ENCODE data around the gene EXOC3L4.
"Not testable (repeated sequence)": the region's sequence is repeated elsewhere in the genome, so short reads cannot be mapped to it uniquely, and the experiment has no call there.

EXOC3L4 gene

DNA sequence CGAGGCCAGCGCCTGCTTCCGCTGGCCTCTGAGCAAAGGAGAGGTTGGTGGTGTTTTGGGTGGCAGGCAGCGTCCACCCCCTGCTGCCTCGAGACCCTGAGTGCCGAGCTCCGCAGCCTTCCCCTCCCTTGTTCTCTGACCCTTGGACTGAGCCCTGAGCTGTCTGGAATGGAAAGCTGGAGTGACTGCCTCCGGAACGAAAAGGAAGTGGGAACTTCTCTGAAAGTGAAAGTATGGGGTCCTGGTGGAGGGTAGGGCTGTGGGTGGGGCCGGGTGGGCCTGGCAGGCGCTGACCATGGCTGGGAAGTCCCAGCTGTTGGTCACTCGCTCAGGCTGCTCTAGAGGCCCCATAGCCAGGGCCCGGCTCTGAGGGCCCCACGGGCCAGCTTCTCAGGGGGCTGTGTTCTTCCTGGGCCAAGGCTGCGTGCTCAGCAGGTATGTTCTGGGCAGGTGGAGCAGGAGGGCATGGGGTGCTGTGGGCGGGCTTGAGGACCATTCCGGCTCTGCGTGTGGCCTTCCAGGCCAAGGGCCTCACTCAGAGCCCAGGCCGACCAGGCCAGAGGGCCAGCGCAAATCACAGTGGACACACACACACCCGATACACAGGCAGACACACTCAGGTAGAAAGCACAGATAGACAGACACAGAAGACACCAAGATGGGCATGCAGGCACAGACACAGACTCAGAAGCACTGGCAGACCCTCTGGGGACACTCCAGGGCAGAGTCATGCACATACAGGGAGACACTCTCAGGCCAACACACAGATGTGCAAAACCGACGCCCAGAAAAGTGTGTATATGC, at the start of gene EXOC3L4:
Gene EXOC3L4 (plus strand): TSS at position 320 of the 804 bp plus-strand sequence. CDS start 5,495 bp downstream, outside the sequence.
- DNase-seq (ENCODE audit: low read depth, low spot score) = no peak

DNA sequence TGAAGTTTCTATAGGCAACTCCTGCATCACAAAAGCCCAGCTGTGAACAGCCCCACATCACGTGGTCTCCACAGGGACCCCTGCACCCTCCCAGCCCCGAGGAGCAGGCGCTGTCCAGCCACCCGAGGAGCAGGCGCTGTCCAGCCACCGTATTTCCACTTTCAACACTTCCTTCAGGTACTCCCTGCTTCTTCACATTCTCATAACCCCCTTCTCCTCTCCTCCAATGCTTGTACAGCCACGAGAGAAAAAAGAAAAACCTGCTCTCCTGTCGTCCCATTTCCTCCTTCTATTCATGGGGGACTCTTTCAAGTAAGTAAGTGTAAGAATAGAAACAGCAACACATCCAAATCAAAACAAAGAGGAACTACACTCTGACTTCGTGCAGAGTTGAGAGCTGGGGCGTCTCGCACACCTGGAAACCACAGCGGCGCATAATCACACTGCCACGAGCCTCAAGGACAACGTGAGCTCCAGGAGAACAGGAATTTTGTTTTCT, 49.1 kb upstream of the EXOC3L4 start:
- no peak for DNase-seq (ENCODE audit: low read depth, low spot score)

DNA sequence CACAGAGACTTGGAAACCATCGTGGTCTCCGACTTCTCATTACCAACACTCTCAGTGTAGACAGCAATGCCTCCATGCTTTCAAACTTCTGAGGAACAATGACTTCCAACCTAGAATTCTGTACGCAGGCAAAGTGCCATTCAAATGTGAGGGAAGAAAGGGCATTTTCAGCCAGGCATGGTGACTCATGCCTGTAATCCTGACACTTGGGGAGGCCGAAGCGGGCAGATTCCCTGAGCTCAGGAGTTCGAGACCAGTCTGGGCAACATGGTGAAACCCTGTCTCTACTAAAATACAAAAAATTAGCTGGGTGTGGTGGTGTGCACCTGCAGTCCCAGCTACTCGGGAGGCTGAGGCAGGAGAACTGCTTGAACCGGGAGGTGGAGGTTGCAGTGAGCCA, 47.1 kb upstream of the EXOC3L4 start:
- not testable (repeated sequence) for DNase-seq (ENCODE audit: low read depth, low spot score)

DNA sequence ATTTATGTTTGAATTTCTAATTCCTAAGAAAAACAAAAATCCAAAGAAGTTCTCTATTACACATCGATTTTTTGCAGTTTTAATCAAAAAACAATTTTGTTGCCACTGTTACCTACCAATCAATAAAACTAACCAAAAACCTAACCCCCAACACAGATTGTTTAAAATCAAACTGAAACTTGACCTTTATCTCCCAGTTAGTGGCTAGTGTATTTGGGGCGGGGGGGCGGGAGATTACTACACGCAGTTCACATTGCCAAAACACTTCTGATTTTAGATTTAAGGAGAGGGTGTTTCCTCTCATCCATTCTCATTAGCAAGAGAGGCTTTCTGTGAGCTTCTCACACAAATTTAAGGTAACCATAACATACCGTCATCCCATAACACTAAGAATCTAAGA, 43.6 kb upstream of the EXOC3L4 start:
- DNase-seq (ENCODE audit: low read depth, low spot score) = no peak

DNA sequence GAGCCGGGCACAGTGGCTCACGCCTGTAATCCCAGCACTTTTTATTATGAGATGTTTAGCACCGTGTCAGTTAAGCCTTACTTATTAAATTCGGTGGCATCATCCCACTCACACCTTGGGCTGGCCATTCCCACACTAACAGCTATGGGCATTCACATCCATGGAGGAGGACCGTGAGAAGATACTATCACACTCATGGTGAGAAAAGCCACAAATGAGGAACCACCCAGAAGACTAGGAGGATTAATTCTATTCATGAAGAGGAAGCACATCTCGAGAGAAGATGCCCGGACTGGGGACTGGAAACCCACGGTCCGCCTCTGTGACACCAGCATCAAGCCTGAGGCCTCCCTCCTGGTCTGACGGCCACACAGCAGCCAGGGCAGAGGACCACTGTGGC, 42.1 kb upstream of the EXOC3L4 start:
- DNase-seq (ENCODE audit: low read depth, low spot score) = no peak

DNA sequence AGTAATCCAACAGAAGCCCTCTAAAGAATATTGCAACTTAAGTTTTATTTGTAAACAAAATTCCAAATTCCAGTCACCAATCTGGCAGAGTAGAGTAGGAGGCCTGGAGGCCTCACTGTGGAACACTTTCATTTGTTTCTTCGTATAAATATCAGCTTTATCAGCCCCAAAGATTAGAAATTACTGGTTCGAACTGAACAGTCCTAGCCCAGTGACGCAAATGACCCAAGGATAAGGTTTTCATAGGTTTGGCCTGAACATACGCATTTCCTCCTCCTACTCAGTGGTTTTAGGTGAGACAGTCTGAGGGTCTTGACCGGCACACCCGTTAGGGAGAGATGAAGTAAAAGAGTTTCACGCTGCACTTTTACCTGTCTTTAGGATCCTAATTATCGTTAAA, 38.8 kb upstream of the EXOC3L4 start:
- DNase-seq (ENCODE audit: low read depth, low spot score) = no peak

DNA sequence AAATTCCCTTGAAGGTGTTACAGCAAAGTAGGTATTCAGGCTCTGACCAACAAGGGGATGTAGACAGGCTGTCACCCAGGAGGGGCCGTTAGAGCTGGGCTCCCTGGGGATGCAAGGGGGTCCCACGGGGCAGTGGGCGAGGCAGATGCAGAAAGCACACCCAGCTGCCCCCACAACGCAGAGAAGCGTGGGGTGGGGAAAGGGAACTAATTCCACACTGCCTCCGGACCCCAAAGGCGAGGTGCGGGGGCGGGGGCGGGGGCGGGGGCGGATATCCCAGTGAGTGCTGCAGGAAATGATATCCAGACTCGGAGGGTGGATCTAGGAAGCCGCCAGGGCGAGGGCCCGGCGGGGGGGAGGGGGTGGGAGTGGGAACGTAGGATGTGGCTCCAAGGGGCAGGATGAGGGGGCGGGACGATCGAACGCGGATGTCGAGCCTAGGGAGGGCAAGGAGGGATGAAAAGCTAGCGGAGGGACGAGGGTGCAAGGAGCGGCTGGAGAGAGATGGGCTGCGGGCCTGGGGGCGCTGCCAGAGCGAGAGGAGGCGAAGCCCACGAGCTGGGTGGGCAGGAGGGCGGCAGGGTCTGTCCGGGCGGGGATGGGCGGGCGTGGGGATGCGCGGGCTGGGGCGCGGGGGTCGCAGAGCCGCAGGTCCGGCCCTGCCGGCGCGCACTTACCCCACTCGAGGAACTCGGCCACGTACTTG, 38.0 kb upstream of the EXOC3L4 start:
- DNase-seq (ENCODE audit: low read depth, low spot score) = no peak

DNA sequence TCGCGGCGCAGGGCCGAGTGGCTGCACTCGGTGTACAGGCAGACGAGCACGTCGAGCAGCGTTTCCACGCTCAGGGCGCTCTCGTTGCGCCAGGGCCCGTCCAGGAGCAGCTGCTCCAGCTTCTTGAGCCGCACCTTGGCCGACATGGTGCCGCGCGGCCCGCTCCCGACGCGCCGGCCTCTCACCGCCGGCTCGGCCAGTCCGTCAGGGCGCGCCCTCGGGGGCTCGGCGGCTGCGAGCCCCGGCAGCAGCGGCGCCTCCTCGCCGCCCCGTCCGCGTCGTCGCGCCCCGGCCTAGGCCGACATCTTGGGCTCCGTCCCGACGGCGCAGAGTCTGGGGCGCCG, 37.5 kb upstream of the EXOC3L4 start:
- no peak for DNase-seq (ENCODE audit: low read depth, low spot score)

DNA sequence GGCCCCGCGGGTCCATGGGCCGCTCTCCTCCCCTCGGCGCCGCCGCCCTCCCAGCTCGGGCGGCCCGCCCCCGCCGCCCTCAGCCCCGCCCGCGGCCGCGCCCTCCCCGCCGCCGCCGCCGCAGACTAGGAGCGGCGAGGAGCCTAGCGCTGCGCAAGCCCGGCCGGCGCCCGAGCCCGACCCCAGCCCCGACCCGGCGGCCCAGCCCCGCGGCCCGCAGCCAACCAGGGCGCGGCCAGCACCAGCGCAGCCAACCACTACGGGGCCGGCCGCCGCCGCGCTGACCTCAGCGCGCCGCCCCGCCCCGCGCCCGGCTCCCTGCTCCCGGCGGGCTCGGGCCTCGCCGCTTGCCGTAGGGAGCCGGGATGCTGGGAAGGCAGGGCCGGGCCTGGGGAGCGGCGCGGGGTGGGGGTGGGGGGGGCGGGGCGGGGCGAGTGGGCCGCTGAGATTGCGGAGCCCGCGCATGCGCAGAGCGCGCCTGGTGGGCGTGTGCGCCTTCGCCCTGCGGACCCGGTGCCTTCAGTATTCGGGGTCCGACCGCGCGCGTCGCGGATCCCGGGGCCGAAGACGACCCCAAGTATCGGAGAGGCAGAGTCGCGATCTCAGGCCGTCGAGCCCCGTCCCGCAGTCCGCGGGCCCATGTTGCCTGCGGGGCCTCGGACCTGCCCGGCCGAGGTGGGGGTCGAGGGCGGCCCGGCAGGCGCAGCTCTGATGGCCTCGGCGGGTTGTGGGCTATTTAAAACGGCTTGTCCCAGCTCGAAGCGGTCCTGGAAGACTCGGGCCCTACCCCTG, 37.0 kb upstream of the EXOC3L4 start, which contains the start of gene CDC42BPB:
Gene CDC42BPB (minus strand): TSS at position 178 of the 792 bp plus-strand sequence. CDS start 376 bp downstream, outside the sequence.
- no peak for DNase-seq (ENCODE audit: low read depth, low spot score)

DNA sequence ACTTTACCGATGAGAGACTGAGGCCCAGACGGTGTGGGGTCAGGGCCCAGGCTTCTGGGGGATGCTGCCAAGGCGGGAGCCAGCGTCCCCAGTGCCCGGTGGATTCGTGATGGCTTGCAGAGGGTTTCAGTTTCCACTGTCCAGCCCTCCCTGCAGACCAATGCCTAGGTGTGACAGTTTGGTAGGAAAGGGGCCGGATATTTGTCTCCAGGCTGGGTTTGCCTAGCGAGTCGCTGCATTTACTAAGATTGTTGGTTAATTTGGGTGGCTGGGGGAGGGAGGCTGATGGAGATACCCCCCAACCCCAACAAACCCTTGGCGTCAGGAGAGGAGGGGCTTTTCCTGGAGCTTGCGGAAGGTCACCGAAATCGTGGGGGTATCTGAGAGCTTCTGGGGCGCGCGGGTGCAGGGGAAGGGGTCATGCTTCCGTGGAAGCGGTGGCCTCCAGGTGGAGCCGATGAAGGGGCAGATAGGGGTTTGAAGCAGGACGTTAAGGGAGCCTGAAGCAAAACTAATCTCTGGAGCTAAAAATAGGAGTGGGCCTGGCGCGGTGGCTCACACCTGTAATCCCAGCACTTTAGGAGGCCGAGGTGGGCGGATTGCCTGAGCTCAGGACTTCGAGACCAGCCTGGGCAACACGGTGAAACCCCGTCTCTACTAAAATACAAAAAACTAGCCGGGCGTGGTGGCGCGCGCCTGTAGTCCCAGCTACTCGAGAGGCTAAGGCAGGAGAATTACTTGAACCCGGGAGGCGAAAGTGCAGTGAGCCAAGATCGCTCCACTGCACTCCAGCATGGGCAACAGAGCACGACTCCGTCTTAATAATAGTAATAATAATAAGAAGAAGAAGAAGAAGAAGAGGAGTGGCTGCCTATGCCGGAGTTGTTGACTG, 36.1 kb upstream of the EXOC3L4 start:
- no peak for DNase-seq (ENCODE audit: low read depth, low spot score)

DNA sequence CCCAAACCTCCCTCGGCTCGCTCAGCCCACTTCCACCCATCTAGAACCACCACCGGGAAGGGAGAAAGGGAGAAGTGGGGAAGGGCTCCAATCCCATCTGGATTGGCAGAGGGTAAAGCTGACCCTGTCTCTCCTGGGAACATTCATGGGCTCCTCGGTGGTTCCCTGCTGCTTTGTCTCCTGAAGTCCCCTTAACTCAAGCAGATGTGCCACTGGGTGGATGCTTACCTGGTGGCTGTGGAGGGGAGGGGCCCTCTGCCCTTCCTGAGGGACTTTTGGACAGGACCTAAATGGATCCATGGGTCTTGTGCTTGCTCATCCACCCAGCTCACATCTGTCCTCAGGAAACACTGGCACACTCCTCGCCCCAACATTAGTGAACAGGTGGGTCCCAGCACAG, 35.0 kb upstream of the EXOC3L4 start:
- DNase-seq (ENCODE audit: low read depth, low spot score) = no peak

DNA sequence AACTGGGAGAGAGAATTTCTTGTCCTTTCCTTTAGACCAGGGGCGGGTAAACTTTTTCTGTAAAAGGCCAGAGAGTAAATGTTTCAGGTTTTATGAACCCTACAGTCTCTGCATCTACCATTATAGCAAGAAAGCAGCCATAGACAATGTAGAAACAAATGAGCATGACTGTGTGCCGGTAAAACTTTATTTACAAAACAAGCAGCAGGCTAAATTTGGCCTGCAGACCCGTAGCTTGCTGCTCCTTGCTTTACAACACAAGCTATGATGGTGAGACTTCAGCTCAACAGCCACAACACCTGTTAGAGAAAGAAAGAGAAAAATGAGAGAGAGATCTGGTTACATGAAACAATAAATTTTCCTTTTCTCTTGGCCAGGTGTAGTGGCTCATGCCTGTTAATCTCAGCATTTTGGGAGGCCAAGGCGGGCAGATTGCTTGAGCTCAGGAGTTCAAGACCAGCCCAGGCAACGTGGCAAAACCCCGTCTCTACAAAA, 33.0 kb upstream of the EXOC3L4 start:
- DNase-seq (ENCODE audit: low read depth, low spot score) = no peak

DNA sequence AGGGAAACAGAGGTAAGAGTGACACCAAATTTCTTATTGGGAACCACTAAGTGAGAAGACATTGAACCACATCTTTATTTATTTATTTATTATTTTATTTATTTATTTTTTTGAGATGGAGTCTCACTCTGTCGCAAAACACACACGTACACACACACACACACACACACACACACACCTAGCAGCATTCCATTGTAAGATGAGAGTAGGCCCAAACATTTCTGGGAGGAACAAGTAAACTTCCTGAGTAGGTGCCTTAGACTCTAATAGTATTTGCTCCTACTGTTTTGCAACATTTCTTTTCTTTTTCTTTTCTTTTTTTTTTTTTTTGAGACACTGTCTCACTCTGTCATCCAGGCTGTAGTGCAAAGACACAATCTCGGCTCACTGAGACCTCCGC, 30.1 kb upstream of the EXOC3L4 start:
- no peak for DNase-seq (ENCODE audit: low read depth, low spot score)

DNA sequence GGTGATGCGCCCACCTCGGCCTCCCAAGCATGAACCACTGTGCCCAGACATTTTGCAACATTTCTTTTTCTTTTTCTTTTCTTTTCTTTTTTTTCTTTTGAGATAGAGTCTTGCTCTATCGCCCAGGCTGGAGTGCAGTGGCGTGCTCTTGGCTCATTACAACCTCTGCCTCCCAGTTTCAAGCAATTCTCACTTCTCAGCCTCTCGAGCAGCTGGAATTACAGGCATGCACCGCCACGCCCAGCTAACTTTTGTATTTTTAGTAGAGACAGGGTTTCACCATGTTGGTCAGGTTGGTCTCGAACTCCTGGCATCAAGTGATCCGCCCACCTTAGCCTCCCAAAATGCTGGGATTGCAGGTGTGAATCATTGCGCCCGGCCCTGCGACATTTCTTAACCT, 29.5 kb upstream of the EXOC3L4 start:
- no peak for DNase-seq (ENCODE audit: low read depth, low spot score)

DNA sequence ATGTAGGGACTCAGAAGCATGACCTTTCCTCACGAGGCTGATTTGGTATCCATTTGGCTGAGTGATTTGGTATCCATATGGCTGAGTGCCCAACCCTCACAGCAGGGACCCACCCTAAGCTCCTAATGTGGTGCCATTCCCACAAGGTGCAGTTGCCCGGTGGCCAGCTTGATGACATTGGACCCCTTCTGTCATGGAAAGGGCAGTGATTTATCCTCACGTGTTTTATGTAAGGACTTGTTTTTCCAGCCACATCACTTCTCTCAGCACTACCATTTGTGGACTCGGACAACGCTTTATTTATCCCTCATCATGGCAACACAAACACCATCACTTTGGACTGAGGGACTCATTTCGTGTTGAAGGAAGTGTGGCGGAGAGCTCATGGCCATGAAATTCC, 28.7 kb upstream of the EXOC3L4 start:
- no peak for DNase-seq (ENCODE audit: low read depth, low spot score)

DNA sequence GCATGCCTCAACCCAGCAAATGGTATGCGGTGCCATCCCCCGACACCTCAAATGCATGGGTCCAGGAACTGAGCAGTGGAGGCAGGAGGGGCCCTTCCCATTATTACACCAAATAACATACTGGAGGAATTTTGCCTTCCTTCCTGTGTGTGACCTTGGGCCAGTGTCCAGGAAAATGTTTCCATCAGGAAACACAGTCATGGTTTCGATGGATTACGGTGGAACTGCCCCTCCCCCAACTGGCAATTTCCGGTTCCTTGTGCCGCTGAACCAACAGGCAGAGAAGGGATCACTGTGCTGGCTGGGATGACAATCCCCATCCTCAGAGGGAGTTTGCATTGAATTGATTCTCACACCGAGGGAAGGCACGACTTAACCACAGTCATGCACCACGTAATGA, 28.1 kb upstream of the EXOC3L4 start:
- DNase-seq (ENCODE audit: low read depth, low spot score) = no peak

DNA sequence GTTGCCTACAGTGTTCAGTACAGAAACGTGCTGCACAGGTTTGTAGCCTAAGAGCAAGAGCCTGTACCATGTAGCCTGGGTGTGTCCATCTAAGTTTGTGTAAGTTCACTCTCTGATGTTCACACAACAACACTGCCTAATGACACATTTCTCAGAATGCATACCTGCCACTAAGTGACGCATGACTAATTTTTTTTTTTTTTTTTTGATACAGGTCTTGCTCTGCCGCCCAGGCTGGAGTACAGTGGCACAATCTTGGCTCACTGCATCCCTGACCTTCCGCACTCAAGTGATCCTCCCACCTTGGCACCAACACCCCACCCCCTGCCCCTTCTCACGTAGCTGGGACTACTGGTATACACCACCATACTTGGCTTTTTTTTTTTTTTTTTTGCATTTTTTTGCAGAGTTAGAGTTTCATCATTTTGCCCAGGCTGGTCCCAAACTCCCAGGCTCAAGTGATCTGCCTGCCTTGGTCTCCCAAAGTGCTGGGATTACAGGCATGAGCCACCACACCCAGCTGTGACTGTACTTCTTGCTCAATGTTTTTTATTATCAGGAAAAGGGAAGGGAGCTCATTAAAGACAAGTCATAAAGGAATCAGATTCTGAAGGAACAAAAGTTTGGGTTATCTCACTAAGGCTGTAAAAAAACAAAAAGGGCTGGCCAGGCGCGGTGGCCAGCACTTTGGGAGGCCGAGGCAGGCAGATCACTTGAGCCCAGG, 27.1 kb upstream of the EXOC3L4 start:
- DNase-seq (ENCODE audit: low read depth, low spot score) = no peak

DNA sequence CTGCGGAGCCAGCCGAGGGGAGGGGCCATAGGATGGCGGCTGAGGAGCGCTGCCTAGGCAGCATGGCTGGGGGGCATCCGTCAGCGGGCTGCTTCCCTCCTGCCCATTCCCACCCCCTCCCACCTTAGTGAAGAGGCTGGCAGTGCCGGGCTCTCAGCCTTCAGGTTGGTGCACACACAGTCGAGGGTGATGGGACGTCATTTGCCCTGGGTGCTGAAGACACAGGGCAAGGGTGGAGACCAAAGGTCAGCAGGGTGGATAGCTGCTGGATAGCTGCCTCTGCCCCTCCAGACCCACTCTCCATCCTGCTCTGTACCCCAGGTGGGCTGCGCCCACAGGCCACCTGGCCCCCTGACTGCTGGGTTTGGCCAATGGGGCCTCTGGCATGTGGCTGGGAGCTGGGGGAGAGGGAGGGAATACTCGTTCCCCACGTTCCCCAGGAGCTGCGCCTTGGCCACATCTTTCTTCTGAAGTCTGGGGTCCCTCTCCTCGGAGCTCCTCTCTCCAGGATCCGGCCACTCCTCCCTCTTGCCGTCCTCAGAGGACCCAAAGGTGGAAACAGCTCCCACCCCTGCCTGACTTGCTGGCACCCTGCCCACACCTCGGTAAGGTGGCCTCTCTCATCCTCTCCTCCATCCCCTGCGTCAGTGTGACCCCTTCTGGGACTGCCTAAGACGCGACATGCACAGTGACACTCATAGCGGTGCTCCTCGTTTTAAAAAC, 26.0 kb upstream of the EXOC3L4 start:
- DNase-seq (ENCODE audit: low read depth, low spot score) = no peak

DNA sequence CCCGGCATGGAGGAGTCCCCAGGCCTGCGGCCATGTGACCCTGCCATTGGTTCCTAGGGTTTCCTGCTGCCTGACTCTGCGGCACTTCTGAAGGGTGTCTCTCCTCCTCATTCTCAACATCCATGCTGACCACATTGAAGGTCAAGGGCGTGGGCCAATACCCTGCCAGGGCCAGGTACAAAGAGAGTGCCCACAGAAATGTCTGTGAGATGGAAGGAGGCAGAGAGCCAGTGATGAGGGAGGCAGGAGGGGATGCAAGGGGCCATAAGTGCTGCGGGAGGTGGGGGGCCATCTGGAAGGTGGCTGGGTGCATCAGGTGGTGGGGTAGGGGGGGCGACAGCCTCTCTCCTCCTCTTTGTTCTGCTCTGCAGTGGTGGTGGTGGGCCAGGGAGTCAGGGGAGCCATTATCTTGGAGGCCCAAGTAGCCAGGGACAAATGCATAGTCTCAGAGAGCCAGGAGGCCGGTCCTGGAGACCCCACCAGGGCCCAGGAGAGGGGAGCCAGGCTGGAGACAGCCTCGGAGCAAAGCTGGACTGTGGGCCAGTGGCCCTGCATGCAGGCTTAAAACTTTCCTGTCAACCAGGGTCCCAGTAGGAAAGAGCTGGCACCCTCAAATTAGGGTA, 24.2 kb upstream of the EXOC3L4 start:
- no peak for DNase-seq (ENCODE audit: low read depth, low spot score)
